Caco-2 (cell line): ENCODE results near the gene ALG14. TPM values are rescaled to one million over a fixed set of nuclear protein-coding genes. Genes with fewer than 3 reads are reported as not detected.

Experiments used
- BruUV-seq: library from RNA; stranded (reverse); fragments of 400-500 nt; replicated peaks from 2 replicates; lab custom pipeline; 2021; lab: Mats Ljungman, UMichigan
- CTCF ChIA-PET: fragments of 300-600 bp; sonication (Branson Sonifier 250); formaldehyde crosslinking; loops from one replicate; lab custom pipeline; 2022; ENCODE audit warnings: antibody characterized with exemption; lab: Charles Lee
- POLR2A ChIA-PET: fragments of 300-600 bp; sonication (Branson Sonifier 250); formaldehyde crosslinking; loops from one replicate; lab custom pipeline; 2022; ENCODE audit warnings: antibody characterized with exemption; lab: Charles Lee
- DNase-seq, 2 experiments: peaks; one replicate each; pipeline versions ENCODE4 v3.0.0 to v3.0.0-alpha.2; 2020 to 2022
- H3K27me3 ChIP-seq: replicated peaks from 2 replicates; pipeline ENCODE4 v1.6.0; 2011; ENCODE audit warnings: low read length; ENCODE audit not compliant: control insufficient read depth, insufficient read depth
- H3K36me3 ChIP-seq: 2 replicates; pipeline ENCODE4 v1.5.1; 2011; ENCODE audit warnings: low read length; ENCODE audit not compliant: control insufficient read depth, insufficient read depth
- H3K4me1 ChIP-seq: fragments of 250-450 bp; sonication (Bioruptor Pico); 2 replicates; pipeline ENCODE4 v1.5.1; 2020; ENCODE audit warnings: mild to moderate bottlenecking
- H3K4me3 ChIP-seq: 2 replicates; pipeline ENCODE4 v1.5.1; 2011; ENCODE audit warnings: low read depth, mild to moderate bottlenecking, control low read depth, low read length
- H3K9me3 ChIP-seq: fragments of 250-450 bp; sonication (Bioruptor Pico); 2 replicates; pipeline ENCODE4 v1.5.1; 2020; ENCODE audit warnings: mild to moderate bottlenecking, moderate library complexity
- H3K27ac Mint-ChIP-seq: one replicate; pipeline ENCODE4 v1.8.0; 2022; ENCODE audit warnings: mixed read lengths; ENCODE audit not compliant: unreplicated experiment
- H3K27me3 Mint-ChIP-seq: one replicate; pipeline ENCODE4 v1.8.0; 2022; ENCODE audit warnings: mixed read lengths; ENCODE audit not compliant: insufficient read depth, unreplicated experiment
- H3K36me3 Mint-ChIP-seq: one replicate; pipeline ENCODE4 v1.8.0; 2022; ENCODE audit warnings: mild to moderate bottlenecking, mixed read lengths; ENCODE audit not compliant: insufficient read depth, unreplicated experiment
- H3K4me1 Mint-ChIP-seq: one replicate; pipeline ENCODE4 v1.8.0; 2022; ENCODE audit warnings: low read depth, mixed read lengths; ENCODE audit not compliant: unreplicated experiment
- H3K4me3 Mint-ChIP-seq: one replicate; pipeline ENCODE4 v1.8.0; 2022; ENCODE audit warnings: mild to moderate bottlenecking, moderate library complexity, mixed read lengths; ENCODE audit not compliant: unreplicated experiment
- H3K9me3 Mint-ChIP-seq: one replicate; pipeline ENCODE4 v1.8.0; 2022; ENCODE audit warnings: mixed read lengths; ENCODE audit not compliant: unreplicated experiment
- CTCF ChIP-seq, 2 experiments: fragments of 200-600 bp in 1 of 2; IDR thresholded peaks; 1 replicate in 1 of 2; 2 replicates in 1 of 2; pipeline versions ENCODE4 v1.5.1 to v1.8.0; 2011 to 2022; ENCODE audit warnings: antibody characterized with exemption in 1 of 2, control low read depth in 1 of 2, inconsistent platforms in 1 of 2, low read depth in 1 of 2, low read length in 1 of 2, mild to moderate bottlenecking in 1 of 2, moderate library complexity in 1 of 2; ENCODE audit not compliant: insufficient read depth in 1 of 2, severe bottlenecking in 1 of 2, unreplicated experiment in 1 of 2
- intact Hi-C: fragments of 100-400 bp; cut with micrococcal nuclease; formaldehyde crosslinking; loops from one replicate; pipeline ENCODE4 v1.10.0; 2022; ENCODE audit not compliant: unreplicated experiment
- total RNA-seq: library from RNA; stranded (reverse); gene quantifications from 2 replicates; pipeline ENCODE4 v1.2.3, GENCODE V29; 2022

The ALG14 gene
- total RNA-seq, 1 experiment from 2014 or later = 4.5 TPM

- H3K27me3 Mint-ChIP-seq = no peaks in the 10 kb centered on the region
- Histone ChIP-seq H3K27me3 (no peaks in the 10 kb centered on the region), H3K4me3 (no peak overlapping the region), H3K36me3 (no peaks in the 10 kb centered on the region), H3K4me1 (peaks cover 50% of the 10 kb centered on the region), H3K9me3 (no peaks in the 10 kb centered on the region)
- H3K9me3 Mint-ChIP-seq = no peaks in the 10 kb centered on the region
- H3K27ac Mint-ChIP-seq = peak overlapping the region; percentile 92
- POLR2A ChIA-PET = no interaction called here
- no peak for TF ChIP-seq CTCF (IDR thresholded peaks at IDR 0.05; ENCODE audit: insufficient read depth in 1 of 2, low read depth in 1 of 2, low read length in 1 of 2, severe bottlenecking in 1 of 2, unreplicated experiment in 1 of 2)
- no TSS peak for BruUV-seq
- H3K4me1 Mint-ChIP-seq = peaks cover 29% of the 10 kb centered on the region
- CTCF ChIA-PET = interaction anchor here (1.0 kb wide), 1 partner anchor 298 kb away, joined by 8 read pairs; no protein-coding TSS in a partner anchor
- H3K36me3 Mint-ChIP-seq = peaks cover 29% of the 10 kb centered on the region
- H3K4me3 Mint-ChIP-seq = peak overlapping the region; percentile 39
- no peak for DNase-seq
- intact Hi-C loops = no loop called here
Measured at GRCh38 chr1:94935476-94935875, 137.3 kb downstream of the ALG14 start.

- no peaks in the 10 kb centered on the region for H3K27me3 Mint-ChIP-seq
- POLR2A ChIA-PET = no interaction called here
- H3K27me3 ChIP-seq = no peaks in the 10 kb centered on the region
- peaks cover 27% of the 10 kb centered on the region for H3K36me3 Mint-ChIP-seq
- peaks cover 29% of the 10 kb centered on the region for H3K4me1 Mint-ChIP-seq
- peaks cover 53% of the 10 kb centered on the region for H3K4me1 ChIP-seq
- H3K9me3 ChIP-seq = no peaks in the 10 kb centered on the region
- no peaks in the 10 kb centered on the region for H3K36me3 ChIP-seq
- DNase-seq = no peak
- intact Hi-C loops = no loop called here
- CTCF ChIA-PET = no interaction called here
- no peak for TF ChIP-seq CTCF (IDR thresholded peaks at IDR 0.05; ENCODE audit: insufficient read depth in 1 of 2, low read depth in 1 of 2, low read length in 1 of 2, severe bottlenecking in 1 of 2, unreplicated experiment in 1 of 2)
- peak overlapping the region; percentile 92 for H3K27ac Mint-ChIP-seq
- no TSS peak for BruUV-seq
- no peak overlapping the region for H3K4me3 Mint-ChIP-seq
- H3K9me3 Mint-ChIP-seq = no peaks in the 10 kb centered on the region
- no peak overlapping the region for H3K4me3 ChIP-seq
Measured at GRCh38 chr1:94935034-94935433, 137.7 kb downstream of the ALG14 start.

DNA sequence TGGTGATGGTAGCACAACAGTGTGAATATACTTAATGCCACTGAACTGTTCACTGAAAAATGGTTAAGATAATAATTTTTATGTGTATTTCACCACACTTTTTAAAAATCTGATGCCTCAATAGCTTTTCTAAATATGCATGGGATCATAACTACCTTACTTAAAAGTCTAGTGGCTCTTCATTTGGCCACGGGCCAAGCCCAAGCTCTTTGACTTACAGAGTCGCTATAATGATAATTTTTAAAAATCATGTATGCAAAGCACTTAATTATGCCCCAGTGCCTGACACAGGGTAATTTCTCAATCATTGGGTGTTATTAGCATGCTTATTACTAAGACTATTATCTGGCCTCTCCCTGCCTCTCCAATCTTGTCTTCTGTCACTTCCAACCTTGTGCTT lies 138.2 kb downstream of the ALG14 start:
- no peaks in the 10 kb centered on the region for H3K9me3 Mint-ChIP-seq

More for the DNA sequence above, 138.2 kb downstream of the ALG14 start:
- no peak for TF ChIP-seq CTCF (IDR thresholded peaks at IDR 0.05; ENCODE audit: insufficient read depth in 1 of 2, low read depth in 1 of 2, low read length in 1 of 2, severe bottlenecking in 1 of 2, unreplicated experiment in 1 of 2)
- Histone ChIP-seq H3K9me3 (no peaks in the 10 kb centered on the region), H3K27me3 (no peaks in the 10 kb centered on the region), H3K4me1 (peaks cover 53% of the 10 kb centered on the region), H3K36me3 (no peaks in the 10 kb centered on the region), H3K4me3 (no peak overlapping the region)
- intact Hi-C loops = no loop called here
- Mint-ChIP-seq H3K4me3 (no peak overlapping the region), H3K36me3 (peaks cover 27% of the 10 kb centered on the region), H3K27me3 (no peaks in the 10 kb centered on the region), H3K4me1 (peaks cover 29% of the 10 kb centered on the region), H3K27ac (no peak overlapping the region)
- ChIA-PET CTCF (no interaction called here), POLR2A (no interaction called here)
- no peak for DNase-seq
- BruUV-seq = no TSS peak
